Endothelial cell of umbilical vein (primary cell): ENCODE data around the gene METAP1. TPM values are rescaled to one million over a fixed set of nuclear protein-coding genes. Genes with fewer than 3 reads are reported as not detected.

Experiments
- BruUV-seq: library from RNA; stranded (reverse); fragments of 400-500 nt; replicated peaks from 2 replicates; lab custom pipeline; 2021; lab: Mats Ljungman, UMichigan
- CTCF ChIA-PET: fragments of 300-600, 350-600 bp; sonication (Branson Sonifier 250); formaldehyde crosslinking; loops from one replicate; lab custom pipeline; 2021; ENCODE audit warnings: antibody characterized with exemption, inconsistent platforms; lab: Charles Lee
- POLR2A ChIA-PET: fragments of 300-600, 350-600 bp; sonication (Branson Sonifier 250); formaldehyde crosslinking; loops from one replicate; lab custom pipeline; 2021; ENCODE audit warnings: antibody characterized with exemption, inconsistent platforms; lab: Charles Lee
- DNase-seq: peaks from one replicate; pipeline ENCODE4 v3.0.0-alpha.2; 2011; ENCODE audit warnings: low read depth, low spot score
- FAIRE-seq: peaks from 2 replicates; lab custom pipeline; 2011; peaks lifted over from hg19 to GRCh38; lab: Jason Lieb, UNC
- H2AFZ ChIP-seq: 2 replicates; pipeline ENCODE4 v1.6.0; 2012; ENCODE audit warnings: low read depth, low read length, control low read depth, inconsistent platforms
- H3K27ac ChIP-seq: 2 replicates; pipeline ENCODE4 v1.5.1; 2011; ENCODE audit warnings: low read depth, mild to moderate bottlenecking, control low read depth, low read length, moderate library complexity; ENCODE audit not compliant: insufficient read depth
- H3K27me3 ChIP-seq, 2 experiments: 2 replicates each; pipeline versions ENCODE4 v1.6.0 to v1.6.1; 2011; ENCODE audit warnings: low read length in 2 of 2, mixed read lengths in 1 of 2; ENCODE audit not compliant: control insufficient read depth in 2 of 2, insufficient read depth in 2 of 2
- H3K36me3 ChIP-seq, 2 experiments: 2 replicates in 1 of 2; 3 replicates in 1 of 2; pipeline ENCODE4 v1.5.1; 2011; ENCODE audit warnings: low read length in 2 of 2, mild to moderate bottlenecking in 1 of 2, moderate library complexity in 1 of 2; ENCODE audit not compliant: control insufficient read depth in 2 of 2, insufficient read depth in 2 of 2; ENCODE audit errors: extremely low read depth in 1 of 2
- H3K4me1 ChIP-seq: 3 replicates; pipeline ENCODE4 v1.5.1; 2011; ENCODE audit warnings: mild to moderate bottlenecking, low read length; ENCODE audit not compliant: control insufficient read depth, insufficient read depth; ENCODE audit errors: extremely low read depth
- H3K4me2 ChIP-seq: 2 replicates; pipeline ENCODE4 v1.6.1; 2011; ENCODE audit warnings: low read length, control low read depth, mixed read lengths; ENCODE audit not compliant: insufficient read depth
- H3K4me3 ChIP-seq, 3 experiments: fragments of 200-600 bp in 1 of 3; sonication (generic), shearing (Covaris generic) in 1 of 3; replicated peaks in 1 of 3; 2 replicates each; pipeline ENCODE4 v1.5.1; 2011 to 2016; ENCODE audit warnings: control low read depth in 3 of 3, low read length in 3 of 3, mild to moderate bottlenecking in 2 of 3, inconsistent platforms in 1 of 3, low read depth in 1 of 3, moderate library complexity in 1 of 3; ENCODE audit not compliant: insufficient read depth in 1 of 3
- H3K79me2 ChIP-seq: 2 replicates; pipeline ENCODE4 v1.6.0; 2012; ENCODE audit warnings: low read length, inconsistent platforms; ENCODE audit not compliant: control insufficient read depth, insufficient read depth
- H3K9ac ChIP-seq: replicated peaks from 2 replicates; pipeline ENCODE3; 2011; ENCODE audit warnings: low read length, control low read depth; ENCODE audit not compliant: insufficient read depth; ENCODE audit errors: extremely low read depth
- H3K9me1 ChIP-seq: replicated peaks from 3 replicates; pipeline ENCODE4 v1.6.0; 2011; ENCODE audit warnings: mild to moderate bottlenecking, low read length; ENCODE audit not compliant: control insufficient read depth, insufficient read depth; ENCODE audit errors: extremely low read depth
- H3K9me3 ChIP-seq: replicated peaks from 2 replicates; pipeline ENCODE4 v1.5.1; 2012; ENCODE audit warnings: low read length, inconsistent platforms; ENCODE audit not compliant: control insufficient read depth, insufficient read depth
- H4K20me1 ChIP-seq: replicated peaks from 2 replicates; pipeline ENCODE3; 2011; ENCODE audit warnings: mild to moderate bottlenecking, low read length; ENCODE audit not compliant: control insufficient read depth, insufficient read depth; ENCODE audit errors: extremely low read depth
- CTCF ChIP-seq, 2 donors: IDR thresholded peaks; 1 replicate in 1 of 2; 2 replicates in 1 of 2; pipeline ENCODE4 v1.5.1; 2011; ENCODE audit warnings: low read length in 2 of 2, mild to moderate bottlenecking in 2 of 2, moderate library complexity in 2 of 2, control low read depth in 1 of 2, inconsistent platforms in 1 of 2, low read depth in 1 of 2; ENCODE audit not compliant: insufficient read depth in 1 of 2; ENCODE audit errors: extremely low read depth in 1 of 2
- EZH2 ChIP-seq: IDR thresholded peaks from 2 replicates; pipeline ENCODE4 v1.6.1; 2012; ENCODE audit warnings: borderline replicate concordance, low read depth, mild to moderate bottlenecking, moderate library complexity, low read length, inconsistent platforms; ENCODE audit not compliant: severe bottlenecking
- FOS ChIP-seq: IDR thresholded peaks from 2 replicates; pipeline ENCODE4 v1.6.1; 2011; ENCODE audit warnings: mild to moderate bottlenecking, low read length, moderate library complexity, borderline replicate concordance; ENCODE audit not compliant: insufficient read depth
- GATA2 ChIP-seq: IDR thresholded peaks from 2 replicates; pipeline ENCODE4 v1.7.0; 2011; ENCODE audit warnings: low read depth, mild to moderate bottlenecking, moderate library complexity, mixed read lengths, low read length; ENCODE audit not compliant: insufficient read length, insufficient read depth
- JUN ChIP-seq: IDR thresholded peaks from 2 replicates; pipeline ENCODE4 v1.6.1; 2011; ENCODE audit warnings: borderline replicate concordance, low read depth; ENCODE audit not compliant: insufficient read length, insufficient read depth
- MYC ChIP-seq: IDR thresholded peaks from one replicate; pipeline ENCODE4 v1.6.1; 2011; ENCODE audit warnings: mild to moderate bottlenecking, low read depth, low read length
- POLR2A ChIP-seq: IDR thresholded peaks from 2 replicates; pipeline ENCODE4 v1.6.1; 2012; ENCODE audit warnings: low read depth, mild to moderate bottlenecking, control low read depth, low read length
- POLR2AphosphoS5 ChIP-seq: IDR thresholded peaks from 2 replicates; pipeline ENCODE4 v1.6.1; 2012; ENCODE audit warnings: low read depth, mild to moderate bottlenecking, control low read depth, low read length, moderate library complexity; ENCODE audit not compliant: insufficient read depth
- dilution Hi-C: fragments of 300-500 bp; cut with MboI; formaldehyde crosslinking; loops from one replicate; pipeline ENCODE4 v1.15.0; 2019; ENCODE audit warnings: low sequenced_read_pairs; ENCODE audit not compliant: extremely low pct_ligation_motif_present
- intact Hi-C: fragments of 100-400 bp; cut with micrococcal nuclease; formaldehyde crosslinking; loops from one replicate; pipeline ENCODE4 v1.10.0; 2022
- polyA plus RNA-seq, 4 experiments: library from polyadenylated mRNA; depleted of rRNA in 3 of 4; stranded (reverse) in 3 of 4; unstranded in 1 of 4; fragments of >200 nt; gene quantifications; 2 replicates each; pipeline versions ENCODE4 v1.2.1 to v1.2.3, GENCODE V29; 2011 to 2012; ENCODE audit warnings: missing spikeins in 1 of 4
- total RNA-seq: library from RNA; stranded (reverse); gene quantifications from 2 replicates; pipeline ENCODE4 v1.2.3, GENCODE V29; 2021

METAP1 gene
- total and polyA plus RNA-seq, 2 donors (not counting 3 experiments of a cell fraction or from before 2014, with no cell fraction given): 26.4 to 39.8 TPM

DNA sequence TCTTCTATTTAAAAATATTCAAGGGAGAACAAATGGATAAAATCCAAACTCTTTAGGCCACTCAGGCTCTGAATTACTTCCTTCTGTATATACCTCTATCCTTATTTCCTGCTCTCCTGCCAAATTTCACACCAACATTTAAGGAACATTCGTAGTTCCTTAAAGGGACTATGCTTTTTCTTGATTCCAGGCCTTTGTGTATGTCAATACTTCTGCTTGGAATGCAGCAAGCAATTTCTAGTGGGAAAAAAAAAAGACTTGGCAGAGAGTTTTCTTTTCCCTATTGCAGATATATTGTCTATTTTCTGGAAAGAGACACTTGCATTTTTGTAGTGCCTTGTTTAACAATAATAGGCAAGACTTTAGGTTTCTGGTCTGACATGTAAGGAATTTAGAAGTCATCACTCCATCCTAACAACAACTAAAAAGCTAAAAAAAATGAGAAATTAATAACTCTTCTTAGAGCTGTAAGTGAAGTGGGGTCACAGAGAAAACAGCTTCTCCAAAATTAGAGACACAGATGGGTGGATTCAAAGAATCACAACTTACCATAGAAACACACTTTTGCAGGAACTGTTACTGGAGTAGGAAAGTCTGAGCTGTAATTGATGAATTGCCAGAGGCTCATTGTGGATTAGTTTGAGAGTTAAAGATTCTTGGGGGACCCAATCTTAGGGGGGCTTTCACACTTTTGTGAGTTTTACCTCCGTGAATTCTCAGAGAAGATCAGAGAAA lies 95.1 kb downstream of the METAP1 start:
- Histone ChIP-seq H3K27ac (no peak overlapping the region), H3K4me3 (no peak overlapping the region), H3K9me3 (no peaks in the 10 kb centered on the region), H3K79me2 (peaks cover 24% of the 10 kb centered on the region), H4K20me1 (no peaks in the 10 kb centered on the region), H3K9me1 (no peaks in the 10 kb centered on the region), H3K27me3 (no peaks in the 10 kb centered on the region), H2AFZ (no peak overlapping the region), H3K9ac (no peak overlapping the region), H3K4me2 (no peak overlapping the region), H3K4me1 (peaks cover 8% of the 10 kb centered on the region), H3K36me3 (no peaks in the 10 kb centered on the region)
- intact Hi-C loops: no loop called here
- no TSS peak for BruUV-seq
- dilution Hi-C loops: no loop called here
- POLR2A ChIA-PET: no interaction called here
- no peak for FAIRE-seq
- TF ChIP-seq EZH2: no peak
- TF ChIP-seq JUN: no peak
- TF ChIP-seq POLR2A: no peak
- TF ChIP-seq POLR2AphosphoS5: no peak
- no peak for TF ChIP-seq CTCF (IDR thresholded peaks at IDR 0.05; ENCODE audit: extremely low read depth in 1 of 2, insufficient read depth in 1 of 2, low read depth in 1 of 2, low read length in 2 of 2)
- no peak for TF ChIP-seq FOS
- TF ChIP-seq GATA2: no peak
- TF ChIP-seq MYC: no peak
- no peak for DNase-seq
- CTCF ChIA-PET: interaction anchor here (0.9 to 1.2 kb wide), 2 partner anchors 35 to 95 kb away, joined by 3 read pairs; partner anchors contain the start of gene METAP1
